ENCODE measurements around the gene LBHD1.
"Not testable (repeated sequence)": the region's sequence is repeated elsewhere in the genome, so short reads cannot be mapped to it uniquely, and the experiment has no call there.

LBHD1 gene

DNA sequence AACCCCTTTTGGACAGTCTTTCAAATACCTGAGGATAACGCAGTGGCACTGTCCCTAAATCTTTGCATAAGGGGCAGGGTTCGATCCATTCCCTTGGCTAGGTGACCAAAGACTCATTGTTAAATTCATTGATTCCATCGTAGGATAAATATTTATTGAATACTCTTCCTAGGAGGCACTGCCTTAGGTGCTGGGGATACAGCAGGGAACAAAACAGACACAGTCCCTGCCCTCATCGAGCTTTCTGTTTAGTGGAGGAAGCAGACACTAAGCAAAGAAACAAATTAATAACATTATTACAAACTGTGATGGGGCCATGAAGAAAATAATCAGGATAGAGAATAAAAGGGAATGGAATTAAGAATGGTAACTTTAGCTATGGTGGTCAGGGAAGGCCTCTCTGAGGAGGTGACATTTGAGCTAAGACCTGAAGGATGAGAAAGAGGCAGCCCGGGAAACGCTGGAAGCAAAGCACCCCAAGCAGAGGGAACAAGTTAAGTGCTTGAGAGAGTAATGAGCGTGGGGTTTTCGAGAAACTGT lies 51.0 kb downstream of the LBHD1 start:
- in situ Hi-C loops (cut with MboI; ENCODE audit: low sequenced_read_pairs, unreplicated experiment): no loop called here
- TF ChIP-seq, protein P1, sequence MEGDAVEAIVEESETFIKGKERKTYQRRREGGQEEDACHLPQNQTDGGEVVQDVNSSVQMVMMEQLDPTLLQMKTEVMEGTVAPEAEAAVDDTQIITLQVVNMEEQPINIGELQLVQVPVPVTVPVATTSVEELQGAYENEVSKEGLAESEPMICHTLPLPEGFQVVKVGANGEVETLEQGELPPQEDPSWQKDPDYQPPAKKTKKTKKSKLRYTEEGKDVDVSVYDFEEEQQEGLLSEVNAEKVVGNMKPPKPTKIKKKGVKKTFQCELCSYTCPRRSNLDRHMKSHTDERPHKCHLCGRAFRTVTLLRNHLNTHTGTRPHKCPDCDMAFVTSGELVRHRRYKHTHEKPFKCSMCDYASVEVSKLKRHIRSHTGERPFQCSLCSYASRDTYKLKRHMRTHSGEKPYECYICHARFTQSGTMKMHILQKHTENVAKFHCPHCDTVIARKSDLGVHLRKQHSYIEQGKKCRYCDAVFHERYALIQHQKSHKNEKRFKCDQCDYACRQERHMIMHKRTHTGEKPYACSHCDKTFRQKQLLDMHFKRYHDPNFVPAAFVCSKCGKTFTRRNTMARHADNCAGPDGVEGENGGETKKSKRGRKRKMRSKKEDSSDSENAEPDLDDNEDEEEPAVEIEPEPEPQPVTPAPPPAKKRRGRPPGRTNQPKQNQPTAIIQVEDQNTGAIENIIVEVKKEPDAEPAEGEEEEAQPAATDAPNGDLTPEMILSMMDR (IDR thresholded peaks at IDR 0.05; ENCODE audit: borderline replicate concordance, control extremely low read depth, extremely low read depth, insufficient read depth, missing control alignments): no peak
- no peak for DNase-seq (ENCODE audit: low spot score)

DNA sequence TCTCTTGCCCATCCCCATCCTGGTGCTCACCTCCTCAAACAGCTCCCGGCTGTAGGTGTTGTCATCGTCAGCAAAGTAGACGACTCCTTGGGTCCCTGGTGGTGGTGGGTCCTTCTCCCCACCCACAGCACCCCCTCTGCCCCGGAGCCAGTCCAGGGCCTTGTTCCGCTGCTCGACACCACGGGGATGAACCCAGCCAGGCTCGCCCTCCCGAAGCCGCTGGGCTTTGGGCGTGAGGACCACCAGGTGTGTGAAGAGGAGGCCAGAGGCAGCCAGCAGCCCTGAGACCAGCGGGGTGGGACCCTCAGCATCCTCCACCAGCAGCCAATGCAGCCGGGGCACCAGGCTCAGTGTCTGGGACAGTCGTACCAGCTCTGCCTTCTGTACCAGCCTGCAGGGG lies 55.1 kb downstream of the LBHD1 start:
- DNase-seq (ENCODE audit: low spot score); in situ Hi-C loops (cut with MboI; ENCODE audit: low sequenced_read_pairs, unreplicated experiment): not testable (repeated sequence)

DNA sequence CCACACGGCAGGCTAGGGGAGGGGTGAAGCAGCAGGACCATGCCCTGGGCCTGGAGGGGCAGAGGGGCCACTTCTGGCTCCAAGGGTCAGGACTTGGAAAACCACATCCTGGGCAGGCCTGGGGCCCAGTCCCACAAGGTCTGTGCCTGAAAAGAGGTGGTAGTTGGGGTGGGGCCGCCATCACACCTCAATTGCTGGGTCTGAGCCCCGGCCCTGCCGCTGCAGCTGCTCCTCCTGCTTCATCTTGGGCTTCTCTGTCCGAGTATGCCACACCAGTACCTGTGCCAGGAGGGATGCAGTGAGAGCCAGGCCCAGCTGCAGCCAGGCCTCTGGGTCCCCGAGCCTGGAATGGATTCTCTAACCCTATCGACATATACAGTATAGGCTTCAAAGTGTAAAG lies 56.5 kb downstream of the LBHD1 start:
- DNase-seq (ENCODE audit: low spot score): no peak
- TF ChIP-seq, protein P1 (IDR thresholded peaks at IDR 0.05; ENCODE audit: borderline replicate concordance, control extremely low read depth, extremely low read depth, insufficient read depth, missing control alignments): no peak
- in situ Hi-C loops (cut with MboI; ENCODE audit: low sequenced_read_pairs, unreplicated experiment): no loop called here

- TF ChIP-seq, protein P1 (IDR thresholded peaks at IDR 0.05; ENCODE audit: borderline replicate concordance, control extremely low read depth, extremely low read depth, insufficient read depth, missing control alignments): no peak
- in situ Hi-C loops (cut with MboI; ENCODE audit: low sequenced_read_pairs, unreplicated experiment): no loop called here
- no peak for DNase-seq (ENCODE audit: low spot score)
Measured at GRCh38 chr11:62614275-62614674, 57.8 kb downstream of the LBHD1 start.

DNA sequence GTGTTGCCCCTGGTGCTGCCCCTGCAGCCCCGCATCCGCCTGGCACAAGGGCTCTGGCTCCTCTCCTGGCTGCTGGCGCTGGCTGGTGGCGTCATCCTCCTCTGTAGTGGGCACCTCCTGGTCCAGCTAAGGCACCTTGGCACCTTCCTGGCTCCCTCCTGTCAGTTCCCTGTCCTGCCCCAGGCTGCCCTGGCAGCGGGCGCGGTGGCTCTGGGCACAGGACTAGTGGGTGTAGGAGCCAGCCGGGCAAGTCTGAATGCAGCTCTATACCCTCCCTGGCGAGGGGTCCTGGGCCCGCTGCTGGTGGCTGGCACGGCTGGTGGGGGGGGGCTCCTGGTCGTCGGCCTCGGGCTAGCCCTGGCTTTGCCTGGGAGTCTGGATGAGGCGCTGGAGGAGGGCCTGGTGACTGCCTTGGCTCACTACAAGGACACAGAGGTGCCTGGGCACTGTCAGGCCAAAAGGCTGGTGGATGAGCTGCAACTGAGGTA lies 58.7 kb downstream of the LBHD1 start:
- TF ChIP-seq, protein P1 (IDR thresholded peaks at IDR 0.05; ENCODE audit: borderline replicate concordance, control extremely low read depth, extremely low read depth, insufficient read depth, missing control alignments): no peak
- in situ Hi-C loops (cut with MboI; ENCODE audit: low sequenced_read_pairs, unreplicated experiment): no loop called here
- no peak for DNase-seq (ENCODE audit: low spot score)
